ENCODE data around the gene KCNJ12.
"Not testable (repeated sequence)": the region's sequence is repeated elsewhere in the genome, so short reads cannot be mapped to it uniquely, and the experiment has no call there.

The KCNJ12 gene

GRCh38 chr17:21376081-21376758 is at the start of gene KCNJ12:
KCNJ12 (plus strand) TSS chr17:21376357; CDS start chr17:21415343, 38,986 bp downstream.
- DNase-seq = peak in 37 of 58 donors; percentile 4 to 77 (median 36)

DNA sequence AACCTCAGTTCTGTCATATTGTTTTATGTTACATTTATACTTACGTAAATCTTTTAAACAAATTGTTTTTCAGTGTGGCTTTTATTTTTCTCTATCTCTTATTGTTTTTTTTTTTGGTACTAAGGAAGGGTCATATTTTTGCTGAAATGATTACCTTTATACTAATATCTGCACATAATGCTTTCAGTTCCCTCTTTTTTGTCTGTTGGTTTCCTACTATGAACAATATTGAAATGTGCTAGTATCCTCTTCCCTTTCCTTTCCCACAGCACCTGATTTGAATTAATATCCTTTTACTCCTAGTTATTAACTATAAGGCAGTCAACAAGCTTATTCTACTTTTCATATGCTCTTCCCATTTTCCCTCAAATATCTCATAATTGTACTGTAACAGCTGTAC is 48.2 kb upstream of the KCNJ12 start:
- DNase-seq = not testable (repeated sequence)

- not testable (repeated sequence) for DNase-seq
These were observed 47.4 kb upstream of the KCNJ12 start for GRCh38 chr17:21328778-21329177.

DNA sequence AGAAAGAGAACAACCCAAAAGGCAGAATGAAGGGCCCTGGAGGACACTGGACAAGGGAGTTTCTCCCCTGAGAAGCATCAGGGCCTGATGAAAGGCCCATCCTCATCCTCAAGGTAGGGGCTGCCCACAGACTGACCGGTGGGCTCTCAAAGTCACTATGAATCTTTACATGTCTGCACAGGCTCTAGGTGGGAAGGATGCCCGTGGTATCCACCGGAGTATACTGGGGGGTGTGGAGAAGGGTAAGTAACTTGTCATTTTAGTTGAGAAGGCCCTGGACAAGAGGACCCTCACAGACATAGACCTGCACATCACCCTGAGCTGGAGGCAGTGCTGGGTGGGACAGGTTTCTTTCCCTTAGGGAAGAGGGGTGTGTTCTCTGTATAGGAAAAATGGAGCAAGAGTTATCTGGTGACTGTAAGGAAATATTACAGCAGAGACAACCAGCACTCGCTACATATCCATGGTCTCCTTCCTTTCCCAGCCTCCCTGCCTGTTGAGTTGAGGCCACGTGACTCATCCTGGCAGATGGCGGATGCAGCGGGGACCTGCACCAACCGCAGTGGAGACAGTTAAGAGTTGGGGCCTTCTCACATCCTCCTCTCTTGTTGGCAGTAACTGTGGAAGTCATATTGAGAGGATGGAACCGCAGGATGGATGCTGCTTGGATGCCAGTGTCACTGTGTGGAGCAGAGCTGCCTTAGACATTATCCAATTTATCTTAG is 45.6 kb upstream of the KCNJ12 start:
- DNase-seq = no peak

DNA sequence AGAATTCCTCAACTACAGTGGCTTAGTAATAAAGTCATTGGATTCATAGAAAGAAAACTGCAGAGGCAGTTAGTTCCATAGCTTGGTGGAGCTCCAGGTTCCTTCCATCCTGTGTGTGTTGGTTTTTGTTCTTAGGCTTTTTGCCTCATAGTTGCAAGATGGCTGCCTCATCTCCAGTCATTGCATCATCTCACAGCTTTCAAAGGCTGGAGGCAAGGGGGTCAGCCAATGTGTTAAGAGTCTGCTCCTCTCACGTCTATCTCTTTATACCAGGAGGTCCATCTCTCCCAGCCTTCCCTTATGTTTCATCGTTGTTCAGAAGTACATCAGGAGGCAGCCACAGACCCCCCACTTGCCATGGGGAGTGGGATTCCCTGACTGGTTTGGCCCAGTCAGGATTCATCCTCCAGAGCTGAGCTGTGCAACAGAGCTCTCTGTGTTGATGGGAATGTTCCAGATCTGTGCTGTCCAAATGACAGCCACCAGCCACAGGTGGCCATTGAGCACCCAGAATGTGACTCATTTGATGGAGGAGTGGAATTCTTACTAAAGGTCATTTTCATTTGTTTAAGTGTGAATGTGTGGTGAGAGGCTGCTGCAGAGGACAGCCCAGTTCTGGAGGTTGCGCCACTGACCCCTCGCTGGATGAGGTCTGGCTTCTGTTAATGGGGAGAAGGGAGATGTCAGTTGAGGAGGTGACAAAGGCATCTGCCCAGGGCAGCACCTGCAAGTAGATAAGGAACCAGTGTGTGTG is 39.4 kb upstream of the KCNJ12 start:
- not testable (repeated sequence) for DNase-seq

GRCh38 chr17:21337981-21338625 is 38.1 kb upstream of the KCNJ12 start:
- DNase-seq = not testable (repeated sequence)

GRCh38 chr17:21339011-21339410 is 37.1 kb upstream of the KCNJ12 start:
- no peak for DNase-seq

DNA sequence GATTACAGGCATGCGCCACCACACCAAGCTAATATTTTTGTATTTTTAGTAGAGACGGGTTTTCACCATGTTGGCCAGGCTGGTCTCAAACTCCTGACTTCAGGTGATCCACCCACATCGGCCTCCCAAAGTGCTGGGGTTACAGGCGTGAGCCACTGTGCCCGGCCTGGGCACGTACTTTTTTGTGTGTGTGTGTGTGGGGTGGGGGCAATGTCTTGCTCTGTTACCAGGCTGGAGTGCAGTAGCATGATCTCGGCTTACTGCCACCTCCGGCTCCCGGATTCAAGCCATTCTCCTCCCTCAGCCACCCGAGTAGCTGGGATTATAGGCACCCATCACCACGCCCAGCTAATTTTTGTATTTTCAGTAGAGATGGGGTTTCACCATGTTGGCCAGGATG is 36.6 kb upstream of the KCNJ12 start:
- DNase-seq = not testable (repeated sequence)

DNA sequence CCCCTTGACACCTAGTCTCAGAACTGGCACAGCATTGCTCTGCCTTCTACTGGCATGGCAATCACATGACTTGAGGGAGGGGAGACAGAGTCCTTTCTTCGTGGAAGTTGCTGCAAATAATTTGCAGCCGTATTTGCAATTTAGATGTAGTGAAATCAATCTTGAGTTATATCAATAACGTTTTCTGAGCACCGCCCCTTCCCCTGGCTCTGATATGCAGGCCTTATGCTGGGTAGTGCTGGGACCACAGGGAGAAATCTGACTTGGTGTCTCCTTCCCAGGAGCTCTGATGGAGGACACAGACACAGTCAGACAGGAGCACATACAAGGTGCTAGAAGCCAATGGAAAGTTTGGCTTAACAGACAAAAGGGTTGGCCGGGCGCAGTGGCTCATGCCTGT is 35.8 kb upstream of the KCNJ12 start:
- DNase-seq = not testable (repeated sequence)

DNA sequence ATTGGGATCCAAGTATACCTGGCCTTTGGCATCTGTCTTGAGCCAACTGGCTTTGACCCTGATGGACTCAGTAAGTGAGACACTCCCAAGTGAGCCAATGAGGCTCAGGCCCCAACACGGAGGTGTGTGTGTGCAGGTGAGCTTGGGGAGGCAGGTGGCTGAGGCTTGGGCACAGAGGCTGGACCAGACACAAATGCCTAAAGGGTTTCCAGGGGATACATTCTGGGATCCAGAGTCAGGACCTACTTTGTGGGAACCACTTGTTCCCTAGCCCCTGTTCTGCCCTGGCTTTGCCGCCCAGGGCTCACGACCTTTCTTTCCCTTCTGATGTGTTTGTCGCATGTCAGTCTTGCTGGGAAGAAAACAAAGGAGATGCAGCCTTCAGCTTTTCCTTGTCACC is 34.9 kb upstream of the KCNJ12 start:
- DNase-seq = not testable (repeated sequence)

DNA sequence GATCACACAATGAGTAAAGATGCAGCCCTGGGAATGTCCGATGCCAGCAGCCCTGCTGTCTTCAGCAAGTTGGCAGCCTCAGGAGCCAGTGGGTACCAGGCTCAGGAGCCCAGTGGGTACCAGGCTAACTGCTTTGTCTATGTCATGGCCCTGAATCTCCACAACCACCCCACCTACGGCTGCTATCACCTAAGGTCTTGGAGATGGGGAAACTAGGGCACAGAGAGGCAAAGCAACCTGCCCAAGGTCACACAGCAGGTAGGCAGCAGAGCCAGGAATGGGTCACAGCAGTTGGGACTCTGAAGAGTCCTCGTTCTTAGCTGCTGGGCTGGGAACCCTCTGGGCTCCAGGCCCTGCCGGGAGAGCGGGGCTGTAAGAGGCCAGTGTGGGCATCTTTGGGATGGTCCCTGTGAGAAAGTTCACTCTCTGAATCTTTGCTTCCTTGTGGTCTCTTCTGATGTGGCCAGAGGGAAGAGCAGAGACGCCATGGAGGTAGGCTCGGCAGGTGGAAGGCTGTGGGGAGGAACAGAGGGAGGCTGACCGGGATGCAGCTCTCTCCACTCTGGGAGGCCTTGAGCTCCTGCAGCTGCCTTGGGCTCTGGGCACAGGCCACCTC is 34.1 kb upstream of the KCNJ12 start:
- not testable (repeated sequence) for DNase-seq

GRCh38 chr17:21343061-21343949 is 32.9 kb upstream of the KCNJ12 start:
- not testable (repeated sequence) for DNase-seq

DNA sequence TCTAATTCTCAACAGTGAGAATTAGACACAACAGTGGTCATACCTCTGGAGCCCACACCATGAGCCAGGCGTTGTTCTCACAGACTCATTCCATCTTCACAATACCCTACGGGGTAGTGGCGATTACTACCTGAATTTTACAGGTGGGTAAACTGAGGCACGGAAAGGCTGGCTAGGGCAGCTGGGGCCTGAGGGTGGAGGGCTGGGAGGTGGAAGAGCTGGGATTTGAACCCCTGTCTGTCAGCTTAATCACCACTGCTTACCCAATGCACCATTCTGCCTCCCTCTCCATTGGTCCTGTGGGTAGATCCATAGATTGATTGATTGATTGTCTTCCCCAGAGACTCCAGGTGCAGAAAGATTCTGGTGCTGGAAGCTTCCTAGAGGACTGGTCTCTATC is 31.4 kb upstream of the KCNJ12 start:
- not testable (repeated sequence) for DNase-seq

DNA sequence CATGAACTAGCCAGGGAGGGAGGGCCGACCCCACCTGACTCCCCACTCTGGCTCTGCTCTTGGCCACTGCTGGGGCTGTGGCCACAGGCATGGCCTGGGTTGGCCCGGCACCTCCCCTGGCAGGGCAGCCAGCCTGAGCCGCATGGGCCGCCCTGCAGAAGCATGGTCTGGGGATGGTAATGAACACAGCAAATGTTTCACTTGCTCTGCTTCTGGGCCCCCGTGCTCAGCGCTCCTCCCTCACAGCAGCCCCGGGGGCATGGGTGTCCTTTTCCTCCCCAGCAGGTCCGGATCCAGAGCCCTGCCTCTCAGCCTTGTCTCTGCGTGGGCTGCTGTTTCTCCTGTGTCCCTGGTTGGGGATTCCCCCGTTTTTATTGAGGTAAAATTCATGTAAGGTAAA is 30.9 kb upstream of the KCNJ12 start:
- no peak for DNase-seq

- DNase-seq = not testable (repeated sequence)
These were observed 30.1 kb upstream of the KCNJ12 start for GRCh38 chr17:21346107-21346506.

DNA sequence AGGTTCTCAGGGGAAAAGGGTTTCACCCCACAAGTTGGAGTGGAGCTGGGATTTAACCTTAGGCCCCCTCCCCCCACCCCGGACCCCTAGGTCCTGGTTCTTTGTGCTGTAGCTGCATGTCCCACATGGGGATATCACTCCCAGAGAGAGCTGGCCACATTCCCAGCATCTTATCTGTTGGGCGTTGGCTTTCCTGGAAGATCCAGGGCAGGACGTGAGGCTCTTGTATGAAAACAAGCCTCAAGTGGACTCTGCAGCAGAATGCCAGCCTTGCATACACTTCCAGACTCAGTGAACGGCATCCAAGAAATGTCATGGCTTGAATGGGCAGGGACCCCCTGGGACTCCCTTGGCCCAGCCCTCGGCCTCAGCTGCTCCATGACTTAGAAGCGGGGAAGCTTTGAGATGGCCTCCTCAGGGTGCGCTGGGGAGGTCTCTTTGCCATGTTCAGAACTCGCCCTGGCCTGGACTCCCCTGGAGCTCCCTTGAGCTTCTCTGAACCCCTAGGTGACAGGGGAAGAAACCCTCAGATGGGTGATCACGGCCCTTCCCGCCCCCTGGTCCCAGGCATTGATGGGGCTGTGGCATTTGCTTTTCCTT is 29.4 kb upstream of the KCNJ12 start:
- DNase-seq = not testable (repeated sequence)

- DNase-seq = not testable (repeated sequence)
These were observed 28.5 kb upstream of the KCNJ12 start for GRCh38 chr17:21347660-21348059.

GRCh38 chr17:21348081-21348925 is 27.9 kb upstream of the KCNJ12 start:
- not testable (repeated sequence) for DNase-seq

DNA sequence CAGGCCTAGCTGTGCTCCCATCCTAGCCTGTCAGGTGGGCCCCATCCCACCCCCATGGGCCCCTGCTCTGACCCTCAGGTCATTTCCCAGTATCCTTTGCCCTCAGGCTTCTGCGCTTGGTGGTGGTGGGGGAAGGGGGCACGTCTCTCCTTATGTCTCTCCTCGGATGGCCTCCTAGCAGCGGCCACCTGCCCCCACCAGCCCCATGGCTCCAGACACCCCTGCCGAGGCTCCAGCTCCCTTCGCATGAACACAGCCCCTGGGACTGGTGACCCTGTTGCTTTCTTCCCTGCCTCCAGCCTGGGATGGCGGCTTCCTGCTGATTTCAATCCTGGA is 27.3 kb upstream of the KCNJ12 start:
- DNase-seq = not testable (repeated sequence)

Measured in anterior cingulate cortex (tissue), 58 donors.